Frontal cortex (tissue), 4 donors: ENCODE results near the gene SCRN2. TPM values are rescaled to one million over a fixed set of nuclear protein-coding genes. Genes with fewer than 3 reads are reported as not detected.

Experiments used
- DNase-seq, 2 donors: peaks; one replicate each; pipeline ENCODE4 v3.0.0; 2012; ENCODE audit warnings: low spot score in 2 of 2
- FAIRE-seq: peaks from 2 replicates; lab custom pipeline; 2012; peaks lifted over from hg19 to GRCh38; lab: Jason Lieb, UNC
- total RNA-seq: library from RNA; depleted of rRNA; stranded (reverse); fragments of >200 nt; gene quantifications from one replicate; pipeline ENCODE4 v1.2.3, GENCODE V29; 2014
- donor health status: control.
- donor health status: control.
- donor health status: control.

The SCRN2 gene
- total RNA-seq, 1 donor from 2014 or later = 24.1 TPM

DNA sequence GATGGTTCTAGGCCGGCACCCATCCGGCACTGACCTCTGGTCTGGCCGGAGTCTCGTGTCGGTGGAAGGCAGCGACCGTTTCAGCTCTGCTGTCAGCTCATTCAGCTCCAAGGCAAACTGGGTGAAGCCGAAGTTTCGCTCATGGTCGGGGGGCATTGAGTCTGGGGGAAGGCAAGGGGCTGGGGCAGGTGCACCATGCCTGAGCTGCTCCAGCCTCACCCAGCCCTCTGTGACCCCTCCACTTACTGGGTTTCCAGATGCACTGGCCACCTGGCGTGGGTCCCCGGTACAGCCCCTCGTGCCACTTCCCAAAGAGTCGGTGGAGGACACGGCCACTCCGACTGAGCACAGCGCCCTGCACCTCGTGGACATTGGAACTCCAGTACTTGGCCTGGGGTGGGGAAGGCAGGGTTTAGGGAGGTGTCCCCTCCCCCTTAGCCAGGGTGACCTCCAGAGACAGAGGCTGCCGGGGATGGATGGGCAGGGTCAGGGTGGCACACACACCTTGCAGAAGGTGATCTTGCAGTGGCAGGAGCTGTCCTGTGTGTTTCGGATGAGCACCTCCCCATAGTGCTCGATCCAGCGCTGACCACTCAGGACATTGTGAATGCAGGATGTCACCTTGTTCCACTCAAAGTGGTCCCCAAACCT lies 32.1 kb downstream of the SCRN2 start:
- FAIRE-seq = no peak
- no peak for DNase-seq

DNA sequence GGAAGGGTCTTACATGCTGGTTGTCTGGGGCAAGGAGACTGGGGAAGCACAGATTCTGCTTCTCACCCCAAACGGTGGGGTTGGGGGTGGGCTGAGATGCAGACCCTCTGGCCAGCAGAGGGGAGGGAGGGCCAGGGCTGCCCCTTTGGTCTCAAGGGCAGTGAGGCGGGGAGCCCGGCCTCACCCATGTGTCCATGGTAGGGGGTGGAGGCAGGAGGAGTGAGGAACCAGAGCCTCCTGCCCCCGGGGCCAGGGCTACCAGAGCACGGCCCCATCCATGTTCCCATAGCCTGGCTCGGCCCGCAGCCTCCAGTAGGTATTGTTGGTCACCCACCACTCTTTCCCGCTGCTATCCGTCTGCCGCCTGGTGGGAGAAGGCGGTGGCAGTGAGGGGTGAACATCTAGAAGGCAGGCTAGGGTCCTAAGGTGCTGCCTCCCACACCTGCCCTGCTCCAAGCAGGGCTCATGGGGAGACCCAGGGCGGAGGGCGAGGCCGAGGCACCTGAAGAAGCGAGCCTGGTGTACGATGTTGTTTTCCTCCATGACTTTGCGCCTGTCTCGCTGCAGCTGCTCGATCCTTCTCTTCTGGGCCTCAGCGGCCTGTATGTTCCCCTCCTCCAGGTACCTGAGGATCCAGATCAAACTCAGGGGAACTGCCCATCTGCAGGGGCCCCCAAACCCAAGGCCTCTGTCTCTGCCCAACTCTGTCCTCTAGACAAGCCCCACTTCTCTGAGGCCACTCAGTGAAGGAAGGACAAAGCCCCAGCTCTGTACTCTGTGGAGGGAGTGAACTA lies 32.8 kb downstream of the SCRN2 start:
- FAIRE-seq (no peak), DNase-seq (no peak)

DNA sequence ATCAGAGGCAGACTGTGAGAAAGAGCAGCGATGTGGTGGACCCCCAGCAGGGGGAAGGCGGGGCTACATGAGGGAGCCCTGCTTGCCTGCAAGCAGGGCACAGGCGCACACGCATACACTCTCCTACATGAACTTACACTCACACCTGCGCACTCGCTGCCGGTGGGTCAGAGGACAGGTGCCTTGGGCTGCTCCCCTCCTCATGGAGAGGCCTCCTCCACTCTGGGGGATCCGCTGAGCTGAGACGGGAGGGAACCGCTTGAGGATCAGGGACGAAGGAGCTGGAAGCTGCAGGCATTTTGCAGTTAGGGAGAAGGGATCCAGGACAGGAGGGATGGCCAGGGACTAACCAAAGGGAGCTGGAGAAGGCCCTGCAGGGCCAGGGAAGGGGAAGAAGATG lies 33.7 kb downstream of the SCRN2 start:
- no peak for FAIRE-seq
- no peak for DNase-seq

DNA sequence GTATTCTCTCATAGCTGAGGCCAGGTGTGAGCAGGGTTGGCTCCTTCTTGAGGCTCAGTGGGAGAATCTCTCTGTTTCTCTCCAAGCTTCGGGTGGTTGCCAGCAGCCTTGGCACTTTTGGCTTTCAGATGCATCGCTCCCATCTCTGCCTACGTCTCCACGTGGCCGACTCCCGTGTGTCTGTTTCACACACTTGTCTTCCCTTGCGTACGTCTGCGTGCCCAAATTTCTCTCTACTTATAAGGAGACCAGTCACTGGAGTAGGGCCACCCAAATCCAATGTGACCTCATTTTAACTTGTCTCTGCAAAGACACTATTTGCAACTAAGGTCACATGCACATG lies 34.2 kb downstream of the SCRN2 start:
- FAIRE-seq = no peak
- DNase-seq = no peak

DNA sequence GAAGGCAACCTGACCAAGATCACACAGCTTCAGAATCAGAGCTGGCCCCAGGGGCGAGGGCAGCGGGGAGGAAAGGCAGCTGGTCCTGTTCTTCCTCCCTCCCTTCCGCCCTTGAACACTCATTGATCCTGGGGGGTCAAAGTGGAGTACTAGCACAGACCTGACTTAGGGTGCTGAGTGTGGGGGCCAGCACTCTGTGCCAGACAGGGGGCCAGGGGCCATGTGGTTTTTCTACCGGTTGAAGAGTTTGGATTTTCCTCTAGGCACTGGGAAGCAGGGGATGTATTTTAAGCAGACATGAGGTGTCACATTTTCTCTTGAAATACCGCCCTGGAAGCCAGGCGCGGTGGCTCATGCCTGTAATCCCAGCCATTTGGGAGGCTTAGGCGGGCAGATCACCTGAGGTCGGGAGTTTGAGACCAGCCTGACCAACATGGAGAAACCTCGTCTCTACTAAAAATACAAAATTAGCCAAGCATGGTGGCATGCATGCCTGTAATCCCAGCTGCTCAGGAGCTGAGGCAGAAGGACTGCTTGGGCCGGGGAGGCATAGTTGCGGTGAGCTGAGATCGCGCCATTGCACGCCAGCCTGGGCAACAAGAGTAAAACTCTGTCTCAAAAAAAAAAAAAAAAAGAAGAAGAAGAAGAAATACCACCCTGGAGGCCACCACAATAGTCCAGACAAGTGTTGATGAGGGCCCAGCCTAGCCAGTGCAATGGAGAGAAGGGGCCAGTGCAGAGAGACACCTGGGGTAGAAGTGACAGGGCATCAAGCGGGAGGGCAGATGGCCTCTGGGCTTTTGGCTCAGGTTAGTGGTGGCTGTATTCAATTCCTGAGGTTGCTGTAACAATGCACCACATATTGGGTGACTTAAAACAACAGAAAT lies 34.8 kb downstream of the SCRN2 start:
- no peak for FAIRE-seq

DNA sequence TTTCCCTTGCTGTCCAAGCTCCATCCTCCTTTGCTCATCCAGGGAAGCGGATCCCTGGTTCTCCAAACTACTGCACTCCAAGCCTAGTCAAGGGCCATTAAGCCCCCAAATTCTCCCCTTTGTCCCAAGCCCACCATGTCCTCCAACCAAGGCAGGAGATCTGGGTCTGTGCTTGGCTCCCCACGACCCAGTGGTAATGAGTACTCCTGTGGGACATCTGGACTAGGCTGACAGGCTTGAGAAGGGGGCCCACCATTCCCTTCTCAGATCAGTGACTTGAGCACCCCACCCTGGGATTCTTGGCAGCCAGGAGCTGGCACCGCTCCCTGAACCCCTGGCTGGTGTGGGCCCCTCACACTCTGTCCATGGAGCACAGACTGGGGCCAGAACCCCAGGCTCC lies 36.6 kb downstream of the SCRN2 start:
- no peak for FAIRE-seq

More for the DNA sequence above, 34.8 kb downstream of the SCRN2 start:
- no peak for DNase-seq

DNA sequence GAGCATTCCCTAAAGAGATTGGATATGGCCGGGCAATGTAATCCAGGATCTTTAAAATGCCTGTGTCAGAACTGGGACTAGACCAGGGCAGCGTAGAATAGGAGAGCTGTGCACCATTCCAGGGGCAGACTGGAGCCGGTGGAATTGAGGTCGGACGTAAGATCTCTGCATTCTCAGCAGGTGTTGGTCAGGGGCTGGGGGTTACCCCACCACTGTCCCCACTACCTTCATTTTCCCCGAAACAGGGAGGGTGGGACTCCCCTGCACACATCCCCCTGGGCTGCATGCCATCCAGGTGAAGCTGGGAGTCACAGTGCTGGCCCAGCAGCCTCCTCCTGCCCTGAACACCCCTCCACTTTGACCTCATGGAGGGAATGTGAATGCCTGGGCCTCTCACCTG lies 37.3 kb downstream of the SCRN2 start:
- no peak for DNase-seq
- no peak for FAIRE-seq

More for the DNA sequence above, 36.6 kb downstream of the SCRN2 start:
- no peak for DNase-seq

DNA sequence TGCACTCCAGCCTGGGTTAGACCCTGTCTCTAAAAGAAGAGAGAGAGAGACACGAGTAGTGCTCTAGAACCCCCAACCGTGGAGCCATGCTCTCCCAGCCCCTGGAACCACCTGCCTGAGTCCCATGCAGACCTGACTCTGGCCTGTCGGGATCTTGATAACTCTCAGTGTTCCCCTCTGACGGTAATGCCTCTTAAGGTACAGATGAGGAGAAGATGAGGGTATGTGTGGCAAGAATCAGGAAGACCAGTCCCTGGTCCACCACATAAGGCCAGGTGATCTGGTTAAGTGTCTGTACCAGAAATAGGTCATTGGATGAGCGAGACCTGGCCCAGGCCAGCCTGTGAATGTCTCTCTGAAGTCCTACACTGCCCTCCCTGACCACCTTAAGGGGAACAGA lies 37.9 kb downstream of the SCRN2 start:
- DNase-seq = no peak
- FAIRE-seq = no peak

DNA sequence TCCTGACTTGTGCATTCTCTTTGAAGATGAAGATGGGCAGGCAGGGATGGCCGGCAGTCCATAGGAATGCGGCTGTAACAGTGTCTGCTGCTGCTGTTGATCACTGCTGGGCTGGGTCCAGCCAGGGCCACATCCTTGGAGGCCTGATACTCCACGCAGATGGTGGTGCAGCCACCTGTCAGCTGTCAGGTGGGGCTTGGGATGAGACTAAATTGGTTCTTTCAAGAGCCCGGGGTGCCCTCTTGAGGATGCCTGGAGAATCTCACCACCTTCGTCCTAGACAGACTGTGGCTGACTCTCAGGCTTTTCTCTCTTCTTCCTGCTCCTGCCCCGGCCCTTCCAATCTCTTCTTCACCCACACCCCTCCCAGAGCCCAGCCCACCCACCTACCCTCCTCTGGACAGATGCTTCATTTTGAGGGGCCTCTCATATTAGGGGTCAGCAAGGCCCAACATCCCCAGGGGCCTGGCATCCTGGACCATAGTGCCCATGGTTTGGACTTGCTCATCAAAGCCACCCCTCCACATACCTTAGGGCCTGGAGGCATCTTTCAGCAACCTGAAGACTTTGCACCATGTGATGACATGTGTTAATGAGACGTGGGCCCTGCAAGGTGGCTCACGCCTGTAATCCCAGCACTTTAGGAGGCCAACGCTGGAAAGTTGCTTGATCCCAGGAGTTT lies 38.6 kb downstream of the SCRN2 start:
- DNase-seq (peak in 1 of 2 donors; percentile 71), FAIRE-seq (no peak)

DNA sequence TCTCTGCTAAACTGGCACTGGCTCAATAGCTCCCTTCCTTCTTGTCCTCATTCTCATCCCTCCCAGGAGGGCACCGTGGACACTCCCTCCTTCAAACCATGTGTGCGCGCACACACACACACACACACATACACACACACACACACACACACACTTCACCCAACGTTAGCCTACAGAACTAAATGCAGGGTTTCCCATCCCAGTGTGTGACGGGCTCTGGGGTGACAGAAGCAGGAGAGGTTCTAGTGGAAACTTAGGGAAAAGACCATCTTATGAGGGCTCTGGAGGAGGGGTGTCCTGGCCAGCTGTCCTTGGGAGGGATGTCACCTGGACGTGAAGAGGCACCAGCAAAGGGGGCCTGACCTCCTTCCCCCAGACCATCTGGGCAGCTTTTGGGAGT lies 39.2 kb downstream of the SCRN2 start:
- no peak for FAIRE-seq
- no peak for DNase-seq

DNA sequence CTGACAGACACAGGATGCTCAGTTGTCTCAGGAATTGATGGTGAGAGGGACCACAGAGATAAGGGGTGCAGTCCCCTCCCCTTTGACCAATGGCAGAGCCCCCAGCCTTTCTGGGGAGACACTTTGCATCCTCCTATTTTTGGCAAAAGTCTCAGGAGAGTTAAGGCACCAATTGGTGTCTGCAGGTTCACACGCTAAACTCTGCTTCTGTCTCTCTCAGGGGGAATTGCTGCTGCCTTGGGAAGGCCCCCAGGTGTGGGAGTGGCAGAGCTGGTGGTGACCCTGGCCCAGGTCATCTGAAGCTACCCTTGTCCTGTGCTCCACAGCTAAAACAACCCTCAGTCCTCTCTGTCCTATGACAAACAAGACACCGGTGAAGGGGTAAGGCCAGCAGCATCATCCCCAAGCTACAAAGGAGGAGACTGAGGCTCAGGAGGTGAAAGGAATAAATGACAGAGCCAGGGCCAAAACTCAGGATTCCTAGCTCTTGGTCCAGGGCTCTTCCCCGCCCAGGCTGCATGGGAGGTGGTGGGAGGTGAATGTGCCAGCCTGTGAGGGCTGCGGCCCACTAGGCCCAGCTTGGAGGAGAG lies 39.8 kb downstream of the SCRN2 start:
- DNase-seq (no peak), FAIRE-seq (no peak)

DNA sequence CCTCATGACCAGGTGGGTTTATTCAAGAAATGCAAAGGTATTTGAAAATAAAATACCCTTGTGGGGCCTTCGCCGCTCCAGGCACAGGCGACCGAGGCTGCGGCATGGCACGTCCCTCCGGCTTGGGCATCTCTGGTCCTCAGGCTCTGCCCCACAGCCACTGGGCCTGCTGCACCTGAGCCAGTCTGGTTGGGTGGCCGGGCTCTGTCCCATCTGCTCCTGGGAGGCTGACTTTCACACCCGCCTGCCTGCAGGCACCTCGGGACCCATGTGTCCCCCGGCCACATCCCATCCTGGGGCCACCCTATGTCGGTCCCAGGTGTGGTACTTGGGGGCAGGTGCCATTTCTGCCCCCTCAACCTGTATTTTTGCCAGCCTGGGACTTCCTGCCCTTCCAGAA lies 40.4 kb downstream of the SCRN2 start:
- no peak for DNase-seq
- no peak for FAIRE-seq

DNA sequence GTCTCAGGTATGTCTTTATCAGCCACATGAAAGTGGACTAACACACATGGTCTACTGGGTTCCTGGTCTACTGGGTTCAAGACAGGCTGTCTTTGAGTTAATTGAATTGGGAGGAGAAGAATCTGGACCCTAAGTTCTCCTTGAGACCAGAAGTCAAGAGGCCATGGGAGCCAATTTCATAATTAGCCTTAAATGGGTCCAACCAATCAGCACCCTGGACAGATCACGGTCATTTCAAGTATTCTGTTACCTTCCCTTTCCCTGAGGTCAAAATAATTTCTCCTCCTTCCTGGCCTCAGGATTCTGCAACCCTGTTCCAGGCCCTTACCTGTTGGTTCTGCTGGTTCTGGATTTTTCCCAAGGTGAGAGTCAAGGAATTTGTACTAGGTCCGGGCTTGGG lies 43.3 kb downstream of the SCRN2 start:
- DNase-seq = no peak
- no peak for FAIRE-seq

DNA sequence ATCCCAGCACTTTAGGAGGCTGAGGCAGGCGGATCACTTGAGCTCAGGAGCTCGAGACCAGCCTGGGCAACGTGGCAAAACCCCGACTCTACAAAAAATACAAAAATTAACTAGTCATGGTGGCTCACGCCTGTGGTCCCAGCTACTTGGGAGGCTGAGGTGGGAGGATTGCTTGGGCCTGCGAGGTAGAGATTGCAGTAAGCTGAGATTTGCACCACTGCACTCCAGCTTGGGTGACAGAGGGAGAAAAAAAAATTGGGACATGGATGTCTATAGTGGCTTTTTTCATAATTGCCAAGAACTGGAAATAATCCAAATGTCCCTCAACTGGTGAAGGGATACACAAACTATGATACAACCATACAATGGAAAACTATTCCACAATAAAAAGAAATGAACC lies 48.1 kb downstream of the SCRN2 start:
- no peak for DNase-seq
- no peak for FAIRE-seq

DNA sequence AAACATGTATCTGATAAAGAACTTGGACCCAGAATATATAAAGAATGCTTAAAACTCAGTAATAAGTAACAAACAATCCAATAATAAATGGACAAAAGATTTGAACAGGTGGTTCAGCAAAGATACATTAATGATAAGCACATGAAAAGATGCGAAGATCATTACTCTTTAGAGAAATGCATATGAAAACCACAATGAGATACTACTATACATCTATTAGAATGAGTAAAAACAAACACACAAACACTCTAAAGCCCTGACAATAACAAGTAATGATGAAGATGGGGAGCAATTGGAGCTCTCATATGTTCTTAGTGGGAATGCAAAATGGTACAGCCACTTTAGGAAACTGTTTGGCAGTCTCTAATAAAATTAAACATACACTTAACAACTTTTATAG lies 48.6 kb downstream of the SCRN2 start:
- DNase-seq (no peak), FAIRE-seq (no peak)

DNA sequence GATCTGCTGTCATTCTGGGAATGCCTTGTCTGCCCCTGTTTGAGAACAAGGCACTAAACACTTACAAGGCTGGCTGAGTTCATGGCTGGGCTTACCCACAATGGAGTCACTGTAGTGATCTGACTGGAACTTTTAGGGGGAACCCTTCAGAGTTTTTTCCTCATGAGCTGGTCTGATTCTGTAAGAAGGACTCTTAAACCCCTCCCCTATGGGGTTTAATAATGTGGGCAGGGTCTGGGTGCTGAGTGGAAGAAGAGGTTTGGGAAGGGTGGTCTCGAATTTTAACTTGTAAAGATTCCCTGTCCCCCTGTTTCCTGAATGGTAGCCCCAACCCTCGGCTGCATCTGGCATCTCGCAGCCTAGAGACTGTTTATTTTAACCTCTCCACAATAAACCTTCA lies 50.0 kb downstream of the SCRN2 start:
- DNase-seq (no peak), FAIRE-seq (no peak)

DNA sequence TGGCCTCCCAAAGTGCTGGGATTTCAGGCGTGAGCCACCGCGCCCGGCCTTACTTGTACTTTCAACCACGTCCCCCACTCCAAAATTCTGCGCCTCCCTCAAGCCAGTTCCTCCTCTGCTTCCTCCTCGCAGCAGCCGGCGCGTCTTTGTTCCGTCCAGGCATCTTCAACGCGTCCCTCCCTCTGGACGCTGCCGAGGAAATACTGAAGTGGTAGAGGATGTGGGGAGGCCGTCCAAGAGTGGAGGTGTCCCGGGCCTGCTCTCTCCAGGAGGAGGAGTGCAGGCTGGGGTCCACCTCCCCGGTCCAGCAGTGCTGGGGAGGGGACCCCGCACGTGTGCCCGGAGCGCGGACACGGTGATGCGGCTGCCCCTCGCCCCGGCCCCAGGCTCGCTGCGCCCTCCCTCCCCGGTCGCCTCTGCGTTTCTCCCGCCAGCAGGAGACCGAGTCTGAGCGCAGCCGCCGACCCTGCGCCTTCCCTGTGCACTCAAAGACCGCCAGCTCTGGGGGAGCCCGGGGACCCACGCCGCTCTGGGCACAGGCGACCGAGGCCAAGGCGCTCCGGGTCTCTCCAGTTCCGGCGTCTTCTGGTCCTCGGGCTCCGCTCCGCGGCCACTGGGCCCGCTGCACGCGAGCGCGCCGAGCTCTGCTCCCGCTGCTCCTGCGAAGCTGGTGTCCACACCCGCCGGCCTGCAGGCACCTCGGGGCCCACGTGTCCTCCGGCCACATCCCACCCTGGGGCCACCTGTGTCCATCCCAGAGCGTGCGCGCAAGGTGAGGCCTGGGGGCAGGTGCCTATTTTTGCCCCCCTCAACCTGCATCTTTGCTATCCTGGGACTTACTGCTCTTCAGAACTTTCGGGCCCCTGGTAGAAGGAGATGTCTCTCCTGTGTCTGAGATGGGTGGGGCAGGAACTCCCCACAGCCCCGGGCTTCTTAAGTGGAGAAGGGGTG lies 51.2 kb downstream of the SCRN2 start:
- DNase-seq (peak; percentile 60 to 78), FAIRE-seq (no peak)
